Endothelial cell of umbilical vein (primary cell): ENCODE data around the gene SLC38A4. TPM values are rescaled to one million over a fixed set of nuclear protein-coding genes. Genes with fewer than 3 reads are reported as not detected.

Experiments used
- BruUV-seq: library from RNA; stranded (reverse); fragments of 400-500 nt; replicated peaks from 2 replicates; lab custom pipeline; 2021; lab: Mats Ljungman, UMichigan
- CTCF ChIA-PET: fragments of 300-600, 350-600 bp; sonication (Branson Sonifier 250); formaldehyde crosslinking; loops from one replicate; lab custom pipeline; 2021; ENCODE audit warnings: antibody characterized with exemption, inconsistent platforms; lab: Charles Lee
- POLR2A ChIA-PET: fragments of 300-600, 350-600 bp; sonication (Branson Sonifier 250); formaldehyde crosslinking; loops from one replicate; lab custom pipeline; 2021; ENCODE audit warnings: antibody characterized with exemption, inconsistent platforms; lab: Charles Lee
- DNase-seq: peaks from one replicate; pipeline ENCODE4 v3.0.0-alpha.2; 2011; ENCODE audit warnings: low read depth, low spot score
- FAIRE-seq: peaks from 2 replicates; lab custom pipeline; 2011; peaks lifted over from hg19 to GRCh38; lab: Jason Lieb, UNC
- H2AFZ ChIP-seq: 2 replicates; pipeline ENCODE4 v1.6.0; 2012; ENCODE audit warnings: low read depth, low read length, control low read depth, inconsistent platforms
- H3K27ac ChIP-seq: 2 replicates; pipeline ENCODE4 v1.5.1; 2011; ENCODE audit warnings: low read depth, mild to moderate bottlenecking, control low read depth, low read length, moderate library complexity; ENCODE audit not compliant: insufficient read depth
- H3K27me3 ChIP-seq, 2 experiments: 2 replicates each; pipeline versions ENCODE4 v1.6.0 to v1.6.1; 2011; ENCODE audit warnings: low read length in 2 of 2, mixed read lengths in 1 of 2; ENCODE audit not compliant: control insufficient read depth in 2 of 2, insufficient read depth in 2 of 2
- H3K36me3 ChIP-seq, 2 experiments: 2 replicates in 1 of 2; 3 replicates in 1 of 2; pipeline ENCODE4 v1.5.1; 2011; ENCODE audit warnings: low read length in 2 of 2, mild to moderate bottlenecking in 1 of 2, moderate library complexity in 1 of 2; ENCODE audit not compliant: control insufficient read depth in 2 of 2, insufficient read depth in 2 of 2; ENCODE audit errors: extremely low read depth in 1 of 2
- H3K4me1 ChIP-seq: 3 replicates; pipeline ENCODE4 v1.5.1; 2011; ENCODE audit warnings: mild to moderate bottlenecking, low read length; ENCODE audit not compliant: control insufficient read depth, insufficient read depth; ENCODE audit errors: extremely low read depth
- H3K4me2 ChIP-seq: 2 replicates; pipeline ENCODE4 v1.6.1; 2011; ENCODE audit warnings: low read length, control low read depth, mixed read lengths; ENCODE audit not compliant: insufficient read depth
- H3K4me3 ChIP-seq, 3 experiments: fragments of 200-600 bp in 1 of 3; sonication (generic), shearing (Covaris generic) in 1 of 3; replicated peaks in 1 of 3; 2 replicates each; pipeline ENCODE4 v1.5.1; 2011 to 2016; ENCODE audit warnings: control low read depth in 3 of 3, low read length in 3 of 3, mild to moderate bottlenecking in 2 of 3, inconsistent platforms in 1 of 3, low read depth in 1 of 3, moderate library complexity in 1 of 3; ENCODE audit not compliant: insufficient read depth in 1 of 3
- H3K79me2 ChIP-seq: 2 replicates; pipeline ENCODE4 v1.6.0; 2012; ENCODE audit warnings: low read length, inconsistent platforms; ENCODE audit not compliant: control insufficient read depth, insufficient read depth
- H3K9ac ChIP-seq: replicated peaks from 2 replicates; pipeline ENCODE3; 2011; ENCODE audit warnings: low read length, control low read depth; ENCODE audit not compliant: insufficient read depth; ENCODE audit errors: extremely low read depth
- H3K9me1 ChIP-seq: replicated peaks from 3 replicates; pipeline ENCODE4 v1.6.0; 2011; ENCODE audit warnings: mild to moderate bottlenecking, low read length; ENCODE audit not compliant: control insufficient read depth, insufficient read depth; ENCODE audit errors: extremely low read depth
- H3K9me3 ChIP-seq: replicated peaks from 2 replicates; pipeline ENCODE4 v1.5.1; 2012; ENCODE audit warnings: low read length, inconsistent platforms; ENCODE audit not compliant: control insufficient read depth, insufficient read depth
- H4K20me1 ChIP-seq: replicated peaks from 2 replicates; pipeline ENCODE3; 2011; ENCODE audit warnings: mild to moderate bottlenecking, low read length; ENCODE audit not compliant: control insufficient read depth, insufficient read depth; ENCODE audit errors: extremely low read depth
- CTCF ChIP-seq, 2 donors: IDR thresholded peaks; 1 replicate in 1 of 2; 2 replicates in 1 of 2; pipeline ENCODE4 v1.5.1; 2011; ENCODE audit warnings: low read length in 2 of 2, mild to moderate bottlenecking in 2 of 2, moderate library complexity in 2 of 2, control low read depth in 1 of 2, inconsistent platforms in 1 of 2, low read depth in 1 of 2; ENCODE audit not compliant: insufficient read depth in 1 of 2; ENCODE audit errors: extremely low read depth in 1 of 2
- EZH2 ChIP-seq: IDR thresholded peaks from 2 replicates; pipeline ENCODE4 v1.6.1; 2012; ENCODE audit warnings: borderline replicate concordance, low read depth, mild to moderate bottlenecking, moderate library complexity, low read length, inconsistent platforms; ENCODE audit not compliant: severe bottlenecking
- FOS ChIP-seq: IDR thresholded peaks from 2 replicates; pipeline ENCODE4 v1.6.1; 2011; ENCODE audit warnings: mild to moderate bottlenecking, low read length, moderate library complexity, borderline replicate concordance; ENCODE audit not compliant: insufficient read depth
- GATA2 ChIP-seq: IDR thresholded peaks from 2 replicates; pipeline ENCODE4 v1.7.0; 2011; ENCODE audit warnings: low read depth, mild to moderate bottlenecking, moderate library complexity, mixed read lengths, low read length; ENCODE audit not compliant: insufficient read length, insufficient read depth
- JUN ChIP-seq: IDR thresholded peaks from 2 replicates; pipeline ENCODE4 v1.6.1; 2011; ENCODE audit warnings: borderline replicate concordance, low read depth; ENCODE audit not compliant: insufficient read length, insufficient read depth
- MAX ChIP-seq: IDR thresholded peaks from 2 replicates; pipeline ENCODE4 v1.6.1; 2011; ENCODE audit not compliant: insufficient read depth, insufficient read length
- MYC ChIP-seq: IDR thresholded peaks from one replicate; pipeline ENCODE4 v1.6.1; 2011; ENCODE audit warnings: mild to moderate bottlenecking, low read depth, low read length
- POLR2A ChIP-seq: IDR thresholded peaks from 2 replicates; pipeline ENCODE4 v1.6.1; 2012; ENCODE audit warnings: low read depth, mild to moderate bottlenecking, control low read depth, low read length
- POLR2AphosphoS5 ChIP-seq: IDR thresholded peaks from 2 replicates; pipeline ENCODE4 v1.6.1; 2012; ENCODE audit warnings: low read depth, mild to moderate bottlenecking, control low read depth, low read length, moderate library complexity; ENCODE audit not compliant: insufficient read depth
- dilution Hi-C: fragments of 300-500 bp; cut with MboI; formaldehyde crosslinking; loops from one replicate; pipeline ENCODE4 v1.15.0; 2019; ENCODE audit warnings: low sequenced_read_pairs; ENCODE audit not compliant: extremely low pct_ligation_motif_present
- intact Hi-C: fragments of 100-400 bp; cut with micrococcal nuclease; formaldehyde crosslinking; loops from one replicate; pipeline ENCODE4 v1.10.0; 2022
- polyA plus RNA-seq, 4 experiments: library from polyadenylated mRNA; depleted of rRNA in 3 of 4; stranded (reverse) in 3 of 4; unstranded in 1 of 4; fragments of >200 nt; gene quantifications; 2 replicates each; pipeline versions ENCODE4 v1.2.1 to v1.2.3, GENCODE V29; 2011 to 2012; ENCODE audit warnings: missing spikeins in 1 of 4
- total RNA-seq: library from RNA; stranded (reverse); gene quantifications from 2 replicates; pipeline ENCODE4 v1.2.3, GENCODE V29; 2021

Gene SLC38A4
- total and polyA plus RNA-seq, 2 donors (not counting 3 experiments of a cell fraction or from before 2014, with no cell fraction given), result 0.36 to 0.66 TPM

- ChIA-PET POLR2A (no interaction called here), CTCF (no interaction called here)
- dilution Hi-C loops (no loop called here), intact Hi-C loops (no loop called here)
- Histone ChIP-seq H3K36me3 (no peaks in the 10 kb centered on the region), H3K4me1 (no peaks in the 10 kb centered on the region), H3K27ac (no peak overlapping the region), H3K9me1 (no peaks in the 10 kb centered on the region), H3K9ac (no peak overlapping the region), H3K79me2 (no peaks in the 10 kb centered on the region), H4K20me1 (no peaks in the 10 kb centered on the region), H3K4me3 (no peak overlapping the region), H2AFZ (no peak overlapping the region), H3K9me3 (no peaks in the 10 kb centered on the region), H3K27me3 (peaks cover 0 to 3% of the 10 kb centered on the region in 2 experiments), H3K4me2 (no peak overlapping the region)
- no peak for DNase-seq
- BruUV-seq, result no TSS peak
- no peak for TF ChIP-seq FOS
- TF ChIP-seq EZH2, result no peak
- TF ChIP-seq JUN, result no peak
- TF ChIP-seq MYC, result no peak
- TF ChIP-seq CTCF (IDR thresholded peaks at IDR 0.05; ENCODE audit: extremely low read depth in 1 of 2, insufficient read depth in 1 of 2, low read depth in 1 of 2, low read length in 2 of 2), result no peak
- TF ChIP-seq POLR2AphosphoS5, result no peak
- no peak for TF ChIP-seq POLR2A
- no peak for TF ChIP-seq MAX
- TF ChIP-seq GATA2, result no peak
- FAIRE-seq, result no peak
These were observed 100.5 kb downstream of the SLC38A4 start for GRCh38 chr12:46725332-46725731.
